HG03025 (cell line): ENCODE measurements around the gene AGPAT2.

ENCODE experiments used
- ATAC-seq: cut with Tn5 transposase; IDR thresholded peaks from one replicate; pipeline ENCODE4 v1.9.1; 2021; ENCODE audit warnings: mild to moderate bottlenecking, moderate library complexity; ENCODE audit not compliant: unreplicated experiment, low FRiP score

AGPAT2 gene

GRCh38 chr9:136629879-136630661 lies 57.2 kb downstream of the AGPAT2 start:
- no peak for ATAC-seq

GRCh38 chr9:136629001-136629878 lies 58.0 kb downstream of the AGPAT2 start:
- ATAC-seq = no peak

- no peak for ATAC-seq
Measured at GRCh38 chr9:136628268-136628667, 59.0 kb downstream of the AGPAT2 start.

- ATAC-seq = no peak
Measured at GRCh38 chr9:136627703-136628102, 59.6 kb downstream of the AGPAT2 start.

- ATAC-seq = no peak
Measured at GRCh38 chr9:136626740-136627642, 60.3 kb downstream of the AGPAT2 start.

GRCh38 chr9:136626066-136626725 lies 61.1 kb downstream of the AGPAT2 start:
- ATAC-seq = no peak

- ATAC-seq = no peak
Measured at GRCh38 chr9:136625101-136626065, 61.9 kb downstream of the AGPAT2 start.

GRCh38 chr9:136624184-136624951 lies 62.9 kb downstream of the AGPAT2 start:
- no peak for ATAC-seq

- ATAC-seq = no peak
Measured at GRCh38 chr9:136623842-136624183, 63.4 kb downstream of the AGPAT2 start.
